Ascending aorta (tissue), 2 donors: Measurements from ENCODE around the gene EFHC1. TPM values are rescaled to one million over a fixed set of nuclear protein-coding genes. Genes with fewer than 3 reads are reported as not detected.

Experiments
- DNase-seq, 2 donors: peaks; one replicate each; pipeline ENCODE4 v3.0.0-alpha.2; 2019; ENCODE audit warnings: low spot score in 2 of 2
- H3K27ac ChIP-seq, 2 donors: fragments of 200-600 bp; sonication (generic); one replicate each; pipeline ENCODE4 v1.5.1; 2016 to 2017; ENCODE audit warnings: mild to moderate bottlenecking in 1 of 2
- H3K27me3 ChIP-seq: fragments of 200-600 bp; sonication (generic); one replicate; pipeline ENCODE4 v1.5.1; 2017
- H3K36me3 ChIP-seq, 2 donors: fragments of 200-600 bp; sonication (generic); one replicate each; pipeline ENCODE4 v1.5.1; 2016
- H3K4me1 ChIP-seq, 2 donors: fragments of 200-600 bp; sonication (generic); one replicate each; pipeline ENCODE4 v1.5.1; 2016 to 2017; ENCODE audit warnings: mild to moderate bottlenecking in 1 of 2
- H3K4me3 ChIP-seq, 2 donors: fragments of 200-600 bp; sonication (generic); one replicate each; pipeline ENCODE4 v1.5.1; 2016 to 2017; ENCODE audit warnings: mild to moderate bottlenecking in 1 of 2
- H3K9me3 ChIP-seq, 2 donors: fragments of 200-600 bp; sonication (generic); one replicate each; pipeline ENCODE4 v1.5.1; 2016
- CTCF ChIP-seq, 3 experiments: fragments of 200-600 bp in 2 of 3; fragments of 450-650 bp in 1 of 3; sonication (generic) in 2 of 3; IDR thresholded peaks; one replicate each; pipeline ENCODE4 v1.5.1; 2016 to 2019; ENCODE audit warnings: antibody characterized with exemption in 3 of 3, mild to moderate bottlenecking in 1 of 3, moderate library complexity in 1 of 3
- intact Hi-C: fragments of 100-400 bp; cut with DNase I; formaldehyde crosslinking; loops from one replicate; pipeline ENCODE4 v1.15.1; 2023
- total RNA-seq: library from RNA; depleted of rRNA; stranded (reverse); fragments of >200 nt; gene quantifications from one replicate; pipeline ENCODE4 v1.1.0, GENCODE V29; 2016

The EFHC1 gene
- total RNA-seq, 1 donor from 2014 or later: 7.3 TPM

- intact Hi-C loops: loop anchor here (2.0 kb wide), 2 partner anchors 27 to 45 kb away; partner anchors contain the start of gene TRAM2
- peaks cover 18 to 79% of the 10 kb centered on the region in 2 donors for H3K4me1 ChIP-seq
- H3K27me3 ChIP-seq: no peaks in the 10 kb centered on the region
- no peak for DNase-seq
- H3K27ac ChIP-seq: peak overlapping the region; percentile 31 to 41
- no peaks in the 10 kb centered on the region for H3K9me3 ChIP-seq
- H3K36me3 ChIP-seq: no peaks in the 10 kb centered on the region
- H3K4me3 ChIP-seq: no peak overlapping the region
- TF ChIP-seq CTCF (IDR thresholded peaks at IDR 0.05): no peak
Observed at GRCh38 chr6:52550014-52550575, 130.0 kb downstream of the EFHC1 start.

GRCh38 chr6:52550870-52551269, 130.7 kb downstream of the EFHC1 start:
- no peak for TF ChIP-seq CTCF (IDR thresholded peaks at IDR 0.05)
- intact Hi-C loops: loop anchor here (2.0 kb wide), 2 partner anchors 26 to 46 kb away; partner anchors contain the start of gene TRAM2

GRCh38 chr6:52551483-52552277, 131.5 kb downstream of the EFHC1 start:
- peak overlapping the region; percentile 74 to 81 for H3K27ac ChIP-seq
- H3K4me3 ChIP-seq: peak overlapping the region in 1 of 2 donors; percentile 46
- no peaks in the 10 kb centered on the region for H3K27me3 ChIP-seq
- H3K36me3 ChIP-seq: no peaks in the 10 kb centered on the region
- no peaks in the 10 kb centered on the region for H3K9me3 ChIP-seq
- intact Hi-C loops: loop anchor here (2.0 kb wide), 2 partner anchors 25 to 47 kb away; partner anchors contain the start of gene TRAM2
- DNase-seq: peak in 1 of 2 donors; percentile 92
- peaks cover 23 to 77% of the 10 kb centered on the region in 2 donors for H3K4me1 ChIP-seq
- TF ChIP-seq CTCF (IDR thresholded peaks at IDR 0.05): no peak

More at GRCh38 chr6:52550870-52551269, 130.7 kb downstream of the EFHC1 start:
- Histone ChIP-seq H3K27ac (peak overlapping the region; percentile 74 to 81), H3K27me3 (no peaks in the 10 kb centered on the region), H3K9me3 (no peaks in the 10 kb centered on the region), H3K4me1 (peaks cover 20 to 77% of the 10 kb centered on the region in 2 donors), H3K4me3 (peak overlapping the region in 1 of 2 donors; percentile 46), H3K36me3 (no peaks in the 10 kb centered on the region)
- DNase-seq: no peak

GRCh38 chr6:52552278-52552643, 132.1 kb downstream of the EFHC1 start:
- intact Hi-C loops: no loop called here
- Histone ChIP-seq H3K4me3 (peak overlapping the region in 1 of 2 donors; percentile 46), H3K4me1 (peaks cover 23 to 72% of the 10 kb centered on the region in 2 donors), H3K27me3 (no peaks in the 10 kb centered on the region), H3K27ac (peak overlapping the region; percentile 74 to 81), H3K36me3 (no peaks in the 10 kb centered on the region), H3K9me3 (no peaks in the 10 kb centered on the region)
- TF ChIP-seq CTCF (IDR thresholded peaks at IDR 0.05): no peak
- DNase-seq: peak in 1 of 2 donors; percentile 55

- H3K4me1 ChIP-seq: peaks cover 21 to 71% of the 10 kb centered on the region in 2 donors
- TF ChIP-seq CTCF (IDR thresholded peaks at IDR 0.05): no peak
- peak in 1 of 2 donors; percentile 13 for DNase-seq
- no peak overlapping the region for H3K4me3 ChIP-seq
- intact Hi-C loops: no loop called here
- H3K27ac ChIP-seq: peak overlapping the region; percentile 74 to 81
- H3K27me3 ChIP-seq: no peaks in the 10 kb centered on the region
- H3K9me3 ChIP-seq: no peaks in the 10 kb centered on the region
- H3K36me3 ChIP-seq: no peaks in the 10 kb centered on the region
Observed at GRCh38 chr6:52553158-52553557, 133.0 kb downstream of the EFHC1 start.
